Kidney epithelial cell (primary cell): ENCODE data around the gene ABLIM2. TPM values are rescaled to one million over a fixed set of nuclear protein-coding genes. Genes with fewer than 3 reads are reported as not detected.

Experiments used
- total RNA-seq: library from RNA; depleted of rRNA; stranded (reverse); fragments of >200 nt; gene quantifications from 2 replicates; pipeline ENCODE4 v1.2.3, GENCODE V29; 2015

ABLIM2 gene
- total RNA-seq, 1 donor from 2014 or later: 1.3 TPM

Other genes with a start within 250 kb of the ABLIM2 start
- 54.4 and 55.6 TPM in 2 replicates for gene AFAP1, start 219.0 kb downstream of the ABLIM2 start, total RNA-seq
- gene SH3TC1, start 40.5 kb upstream of the ABLIM2 start, total RNA-seq: 18.9 and 30.5 TPM in 2 replicates
- 4.7 and 5.5 TPM in 2 replicates for gene HTRA3, start 110.9 kb upstream of the ABLIM2 start, total RNA-seq